MM.1S (cell line): ENCODE data around the gene ABHD15.

Experiments
- DNase-seq: peaks from one replicate; pipeline ENCODE4 v3.0.0-alpha.2; 2015
- H2AFZ ChIP-seq: fragments of 300-600 bp; sonication (generic); 2 replicates; pipeline ENCODE4 v1.6.0; 2016; ENCODE audit warnings: antibody characterized with exemption, low read length
- H3F3A ChIP-seq: fragments of 300-600 bp; sonication (generic); 2 replicates; pipeline ENCODE4 v1.6.1; 2016; ENCODE audit warnings: mild to moderate bottlenecking, antibody characterized with exemption, low read length, moderate library complexity, mixed read lengths; ENCODE audit not compliant: insufficient read depth
- H3K27ac ChIP-seq: fragments of 300-600 bp; sonication (generic); 2 replicates; pipeline ENCODE4 v1.5.1; 2016; ENCODE audit warnings: mild to moderate bottlenecking, low read length
- H3K27me3 ChIP-seq: fragments of 300-600 bp; sonication (generic); replicated peaks from 2 replicates; pipeline ENCODE4 v1.6.0; 2016; ENCODE audit warnings: low read length; ENCODE audit not compliant: insufficient read depth
- H3K36me3 ChIP-seq: fragments of 300-600 bp; sonication (generic); replicated peaks from 2 replicates; pipeline ENCODE4 v1.6.1; 2016; ENCODE audit warnings: mild to moderate bottlenecking, low read length, mixed read lengths; ENCODE audit not compliant: insufficient read depth
- H3K4me1 ChIP-seq: fragments of 300-600 bp; sonication (generic); 2 replicates; pipeline ENCODE4 v1.6.1; 2016; ENCODE audit warnings: low read length, mixed read lengths
- H3K4me2 ChIP-seq: fragments of 300-600 bp; sonication (generic); 2 replicates; pipeline ENCODE4 v1.6.0; 2016; ENCODE audit warnings: low read depth, low read length
- H3K4me3 ChIP-seq: fragments of 300-600 bp; sonication (generic); 2 replicates; pipeline ENCODE4 v1.5.1; 2016; ENCODE audit warnings: low read length, mixed read lengths
- H3K79me2 ChIP-seq: fragments of 300-600 bp; sonication (generic); 2 replicates; pipeline ENCODE4 v1.6.1; 2016; ENCODE audit warnings: mixed run types, low read length, mixed read lengths
- H3K9ac ChIP-seq: fragments of 300-600 bp; sonication (generic); 2 replicates; pipeline ENCODE4 v1.6.1; 2016; ENCODE audit warnings: low read length, mixed read lengths
- H3K9me2 ChIP-seq: fragments of 300-600 bp; sonication (generic); replicated peaks from 2 replicates; pipeline ENCODE4 v1.6.1; 2016; ENCODE audit warnings: mild to moderate bottlenecking, low read length, mixed read lengths; ENCODE audit not compliant: insufficient read depth
- H3K9me3 ChIP-seq: fragments of 300-600 bp; sonication (generic); replicated peaks from 2 replicates; pipeline ENCODE4 v1.6.1; 2016; ENCODE audit warnings: mild to moderate bottlenecking, low read length, mixed read lengths; ENCODE audit not compliant: insufficient read depth
- H4K20me1 ChIP-seq: fragments of 300-600 bp; sonication (generic); 2 replicates; pipeline ENCODE4 v1.6.1; 2016; ENCODE audit warnings: mild to moderate bottlenecking, low read length, moderate library complexity, mixed read lengths; ENCODE audit not compliant: insufficient read depth
- EZH2 ChIP-seq: fragments of 300-600 bp; sonication (generic); optimal IDR thresholded peaks from 2 replicates; pipeline ENCODE3; 2017; ENCODE audit warnings: low read depth, mild to moderate bottlenecking, antibody characterized with exemption, low read length, mixed read lengths
- EZH2phosphoT487 ChIP-seq: fragments of 300-600 bp; sonication (generic); IDR thresholded peaks from 2 replicates; pipeline ENCODE4 v1.6.1; 2018; ENCODE audit warnings: antibody characterized with exemption, low read length
- TF ChIP-seq, protein P1 (sequence below): fragments of 300-600 bp; sonication (generic); IDR thresholded peaks from 2 replicates; pipeline ENCODE4 v1.5.1; 2016; ENCODE audit warnings: antibody characterized with exemption, low read length, mixed read lengths

ABHD15 gene

DNA sequence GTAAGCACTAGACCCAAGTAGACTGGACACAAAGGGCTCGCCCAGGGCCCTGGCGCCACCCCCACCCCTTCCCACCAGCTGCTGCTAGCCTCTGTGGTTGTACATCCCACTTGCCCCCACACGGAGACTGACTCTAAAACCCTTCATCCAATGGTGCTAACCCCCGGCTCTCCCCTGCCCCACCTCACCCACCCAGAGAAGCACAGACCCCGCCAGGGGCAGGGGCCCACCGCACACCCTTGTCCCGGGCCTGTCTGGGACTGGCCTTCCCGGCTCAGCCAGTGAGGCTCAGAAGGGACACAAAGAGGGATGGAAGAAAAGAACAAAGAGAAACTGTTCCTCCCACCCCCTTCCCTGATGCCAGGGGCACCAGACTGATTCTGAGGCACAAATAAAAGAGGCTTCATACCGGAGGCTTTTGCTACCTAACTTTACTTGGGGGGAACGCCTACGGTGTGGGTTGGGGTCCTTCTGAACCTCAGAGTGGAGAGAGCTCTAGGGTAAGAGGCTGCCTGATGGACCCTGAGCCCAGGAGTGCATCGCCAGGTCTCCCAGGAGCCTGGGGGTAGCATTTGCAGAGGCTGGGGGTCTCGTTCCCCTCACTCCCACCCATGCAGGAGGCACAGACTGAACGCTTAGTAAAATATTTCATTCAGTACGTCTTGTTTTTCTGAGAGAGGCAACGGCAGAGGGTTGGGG, 47.7 kb upstream of the ABHD15 start:
- Histone ChIP-seq H3K4me1 (peaks cover 40% of the 10 kb centered on the region), H3K4me2 (peak overlapping the region; percentile 99; the same call in 1 of the 2 replicates), H3K27ac (no peak overlapping the region), H3K27me3 (peaks cover 11% of the 10 kb centered on the region), H3K79me2 (no peaks in the 10 kb centered on the region), H3K9me3 (no peaks in the 10 kb centered on the region), H3K4me3 (no peak overlapping the region), H2AFZ (no peak overlapping the region), H4K20me1 (no peaks in the 10 kb centered on the region), H3K9ac (no peak overlapping the region), H3F3A (peaks cover 11% of the 10 kb centered on the region; the same call in 1 of the 2 replicates), H3K9me2 (no peaks in the 10 kb centered on the region), H3K36me3 (no peaks in the 10 kb centered on the region)
- TF ChIP-seq EZH2phosphoT487 (no peak), EZH2 (no peak)
- no peak for DNase-seq

DNA sequence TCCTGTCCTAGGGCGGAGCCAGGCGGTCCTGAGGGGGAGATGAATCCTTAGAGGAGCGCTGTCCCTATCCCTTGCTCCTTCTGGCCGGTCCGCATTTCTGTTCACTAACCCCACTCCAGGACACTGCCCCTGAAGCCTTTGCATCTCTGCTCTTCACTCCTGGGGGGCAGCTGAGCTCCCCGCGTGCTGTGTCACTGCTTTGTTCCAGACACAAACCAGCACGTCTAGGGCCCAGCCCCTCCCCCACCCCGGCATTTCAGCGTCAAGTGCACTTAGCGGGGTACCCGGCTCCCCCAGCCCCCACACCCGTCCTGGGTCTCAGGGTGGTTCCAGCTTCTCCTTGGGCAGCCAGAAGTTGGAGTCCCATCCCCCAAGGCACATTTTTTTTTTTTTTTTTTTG, 47.0 kb upstream of the ABHD15 start:
- peak overlapping the region; percentile 63 for H2AFZ ChIP-seq
- TF ChIP-seq, protein P1, sequence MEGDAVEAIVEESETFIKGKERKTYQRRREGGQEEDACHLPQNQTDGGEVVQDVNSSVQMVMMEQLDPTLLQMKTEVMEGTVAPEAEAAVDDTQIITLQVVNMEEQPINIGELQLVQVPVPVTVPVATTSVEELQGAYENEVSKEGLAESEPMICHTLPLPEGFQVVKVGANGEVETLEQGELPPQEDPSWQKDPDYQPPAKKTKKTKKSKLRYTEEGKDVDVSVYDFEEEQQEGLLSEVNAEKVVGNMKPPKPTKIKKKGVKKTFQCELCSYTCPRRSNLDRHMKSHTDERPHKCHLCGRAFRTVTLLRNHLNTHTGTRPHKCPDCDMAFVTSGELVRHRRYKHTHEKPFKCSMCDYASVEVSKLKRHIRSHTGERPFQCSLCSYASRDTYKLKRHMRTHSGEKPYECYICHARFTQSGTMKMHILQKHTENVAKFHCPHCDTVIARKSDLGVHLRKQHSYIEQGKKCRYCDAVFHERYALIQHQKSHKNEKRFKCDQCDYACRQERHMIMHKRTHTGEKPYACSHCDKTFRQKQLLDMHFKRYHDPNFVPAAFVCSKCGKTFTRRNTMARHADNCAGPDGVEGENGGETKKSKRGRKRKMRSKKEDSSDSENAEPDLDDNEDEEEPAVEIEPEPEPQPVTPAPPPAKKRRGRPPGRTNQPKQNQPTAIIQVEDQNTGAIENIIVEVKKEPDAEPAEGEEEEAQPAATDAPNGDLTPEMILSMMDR, result no peak
- TF ChIP-seq EZH2 (no peak), EZH2phosphoT487 (no peak)
- no peak overlapping the region for H3K27ac ChIP-seq
- H3F3A ChIP-seq, result peaks cover 11% of the 10 kb centered on the region; the same call in 1 of the 2 replicates
- no peaks in the 10 kb centered on the region for H3K9me3 ChIP-seq
- H3K4me2 ChIP-seq, result peak overlapping the region; percentile 94
- peaks cover 11% of the 10 kb centered on the region for H3K27me3 ChIP-seq
- DNase-seq, result no peak
- peak overlapping the region; percentile 58 for H3K4me3 ChIP-seq
- peaks cover 36% of the 10 kb centered on the region for H3K4me1 ChIP-seq
- H3K9ac ChIP-seq, result peak overlapping the region; percentile 6; the same call in 1 of the 2 replicates
- H3K79me2 ChIP-seq, result no peaks in the 10 kb centered on the region
- no peaks in the 10 kb centered on the region for H4K20me1 ChIP-seq
- H3K36me3 ChIP-seq, result no peaks in the 10 kb centered on the region
- no peaks in the 10 kb centered on the region for H3K9me2 ChIP-seq

DNA sequence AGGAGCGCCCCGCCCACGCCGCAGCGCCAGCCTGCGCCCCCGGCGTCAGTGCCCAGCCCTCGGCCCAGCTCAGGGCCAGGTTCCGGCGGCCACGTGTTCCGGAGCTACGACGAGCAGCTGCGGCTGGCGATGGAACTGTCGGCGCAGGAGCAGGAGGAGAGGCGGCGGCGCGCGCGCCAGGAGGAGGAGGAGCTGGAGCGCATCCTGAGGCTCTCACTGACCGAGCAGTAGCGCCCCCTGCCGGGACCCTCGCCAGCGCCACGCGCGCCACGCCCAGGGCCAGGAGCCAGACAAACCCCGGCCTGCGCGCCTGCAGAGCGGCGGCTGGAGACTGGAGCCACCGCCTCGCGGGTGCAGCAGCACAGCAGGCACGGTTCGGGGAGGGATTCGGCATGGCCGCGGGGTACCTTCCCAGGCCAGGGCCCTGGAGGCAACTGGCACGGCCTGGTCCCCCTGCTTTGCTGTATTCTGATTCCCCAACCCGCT, 46.6 kb upstream of the ABHD15 start:
- Histone ChIP-seq H3F3A (peaks cover 8% of the 10 kb centered on the region; the same call in 1 of the 2 replicates), H3K9me2 (no peaks in the 10 kb centered on the region), H3K27ac (no peak overlapping the region), H4K20me1 (no peaks in the 10 kb centered on the region), H3K79me2 (no peaks in the 10 kb centered on the region), H3K4me2 (peak overlapping the region; percentile 94), H2AFZ (peak overlapping the region; percentile 63), H3K9me3 (no peaks in the 10 kb centered on the region), H3K4me3 (peak overlapping the region; percentile 58), H3K36me3 (no peaks in the 10 kb centered on the region), H3K4me1 (peaks cover 36% of the 10 kb centered on the region), H3K27me3 (peaks cover 11% of the 10 kb centered on the region), H3K9ac (peak overlapping the region; percentile 6; the same call in 1 of the 2 replicates)
- peak; percentile 88 for DNase-seq
- TF ChIP-seq EZH2 (no peak), EZH2phosphoT487 (no peak)
- TF ChIP-seq, protein P1, result peak; percentile 85
